ENCODE data around the gene C14orf132. TPM values are rescaled to one million over a fixed set of nuclear protein-coding genes. Genes with fewer than 3 reads are reported as not detected.

Gene C14orf132
- total RNA-seq, 1 donor from 2014 or later: 4.7 TPM

GRCh38 chr14:96096639-96097610, 57.8 kb downstream of the C14orf132 start:
- ATAC-seq (peak; percentile 63), DNase-seq (ENCODE audit: low spot score) (peak; percentile 93)

GRCh38 chr14:96097752-96098151, 58.6 kb downstream of the C14orf132 start:
- peak; percentile 57 for ATAC-seq
- peak; percentile 87 for DNase-seq (ENCODE audit: low spot score)

- DNase-seq (ENCODE audit: low spot score) (peak; percentile 75), ATAC-seq (peak; percentile 63)
Measured at GRCh38 chr14:96098309-96098998, 59.3 kb downstream of the C14orf132 start.

- no peak for DNase-seq (ENCODE audit: low spot score)
- ATAC-seq: no peak
Measured at GRCh38 chr14:96098999-96099335, 59.8 kb downstream of the C14orf132 start.

- DNase-seq (ENCODE audit: low spot score) (peak; percentile 84), ATAC-seq (peak; percentile 40)
Measured at GRCh38 chr14:96100161-96101064, 61.3 kb downstream of the C14orf132 start.

- ATAC-seq (no peak), DNase-seq (ENCODE audit: low spot score) (peak; percentile 28)
Measured at GRCh38 chr14:96102081-96102856, 63.1 kb downstream of the C14orf132 start.

GRCh38 chr14:96103075-96103474, 63.9 kb downstream of the C14orf132 start:
- ATAC-seq (no peak), DNase-seq (ENCODE audit: low spot score) (peak; percentile 16)

GRCh38 chr14:96103560-96104460, 64.6 kb downstream of the C14orf132 start:
- ATAC-seq (no peak), DNase-seq (ENCODE audit: low spot score) (no peak)

- ATAC-seq (peak; percentile 84), DNase-seq (ENCODE audit: low spot score) (peak; percentile 96)
Measured at GRCh38 chr14:96104469-96105057, 65.4 kb downstream of the C14orf132 start.

- ATAC-seq (no peak), DNase-seq (ENCODE audit: low spot score) (no peak)
Measured at GRCh38 chr14:96105089-96105925, 66.1 kb downstream of the C14orf132 start.

GRCh38 chr14:96105926-96106441, 66.8 kb downstream of the C14orf132 start:
- ATAC-seq (peak; percentile 62), DNase-seq (ENCODE audit: low spot score) (peak; percentile 82)

- DNase-seq (ENCODE audit: low spot score) (no peak), ATAC-seq (no peak)
Measured at GRCh38 chr14:96106891-96107290, 67.7 kb downstream of the C14orf132 start.

- DNase-seq (ENCODE audit: low spot score) (no peak), ATAC-seq (no peak)
Measured at GRCh38 chr14:96108061-96108795, 69.1 kb downstream of the C14orf132 start.

GRCh38 chr14:96108911-96109310, 69.7 kb downstream of the C14orf132 start:
- DNase-seq (ENCODE audit: low spot score) (no peak), ATAC-seq (no peak)

GRCh38 chr14:96109596-96110355, 70.6 kb downstream of the C14orf132 start:
- no peak for DNase-seq (ENCODE audit: low spot score)
- ATAC-seq: peak; percentile 44

GRCh38 chr14:96112032-96112431, 72.9 kb downstream of the C14orf132 start:
- no peak for DNase-seq (ENCODE audit: low spot score)
- ATAC-seq: no peak
